Right lobe of liver (tissue), 6 donors: ENCODE data around the gene SNAP47. TPM values are rescaled to one million over a fixed set of nuclear protein-coding genes. Genes with fewer than 3 reads are reported as not detected.

ENCODE experiments used
- ATAC-seq, 4 donors: fragments of 200-7000 bp; cut with Tn5 transposase; one replicate each; pipeline ENCODE4 v1.9.1; 2020; ENCODE audit warnings: mild to moderate bottlenecking in 4 of 4, moderate library complexity in 4 of 4
- DNase-seq, 3 donors: peaks; one replicate each; pipeline ENCODE4 v3.0.0-alpha.2; 2020
- H3K27ac ChIP-seq, 3 donors: fragments of 200-600 bp; one replicate each; pipeline ENCODE4 v1.8.0; 2022
- H3K27me3 ChIP-seq, 2 donors: fragments of 200-600 bp; one replicate each; pipeline ENCODE4 v1.8.0; 2022
- H3K36me3 ChIP-seq, 4 donors: fragments of 200-600 bp; sonication (generic) in 1 of 4; one replicate each; pipeline versions ENCODE4 v1.5.1 to v1.8.0; 2017 to 2022; ENCODE audit warnings: control low read depth in 1 of 4
- H3K4me1 ChIP-seq, 4 donors: fragments of 200-600 bp; sonication (generic) in 1 of 4; one replicate each; pipeline versions ENCODE4 v1.5.1 to v1.8.0; 2017 to 2022; ENCODE audit warnings: control low read depth in 1 of 4
- H3K4me3 ChIP-seq, 3 donors: fragments of 200-600 bp; one replicate each; pipeline ENCODE4 v1.8.0; 2022
- H3K9me3 ChIP-seq, 4 donors: fragments of 200-600 bp; sonication (generic) in 1 of 4; one replicate each; pipeline versions ENCODE4 v1.5.1 to v1.8.0; 2017 to 2022; ENCODE audit warnings: control low read depth in 1 of 4
- POLR2A ChIP-seq: fragments of 450-650 bp; IDR thresholded peaks from one replicate; pipeline ENCODE4 v1.6.1; 2017; ENCODE audit warnings: antibody characterized with exemption, mild to moderate bottlenecking
- WGBS: methylation state at CpG from one replicate; pipeline ENCODE4 v1.1.6; 2018; ENCODE audit warnings: low coverage, low lambda C conversion rate; ENCODE audit not compliant: insufficient coverage; ENCODE audit errors: missing lambda C conversion rate; 5-methylcytosine and 5-hydroxymethylcytosine counted together
- intact Hi-C, 2 donors: fragments of 100-400 bp; cut with DNase I; formaldehyde crosslinking; loops; one replicate each; pipeline versions ENCODE4 v1.11.2 to v1.14.1; 2022
- total RNA-seq, 6 experiments: library from RNA; depleted of rRNA in 2 of 6; stranded (reverse); fragments of >200 nt in 2 of 6; fragmentation: NEBNext Ultra II Directional in 3 of 6; extraction: Animal tissue kit (Norgen Biotek cat#: 25700) in 3 of 6; gene quantifications; one replicate each; pipeline versions ENCODE4 v1.1.0 to v1.2.4, GENCODE V29; 2016 to 2023
- TF ChIP-seq, protein P1 (sequence below), 4 donors: fragments of 200-600 bp in 3 of 4; fragments of 450-650 bp in 1 of 4; IDR thresholded peaks; one replicate each; pipeline versions ENCODE4 v1.5.1 to v1.8.0; 2016 to 2022; ENCODE audit warnings: antibody characterized with exemption in 4 of 4, mild to moderate bottlenecking in 2 of 4
- donor health status: DM: no; HTN: yes; CAD: no.
- donor health status: DM: no; HTN: no; CAD: no.
- donor health status: DM: no; HTN: no; CAD: no.
- donor health status: DM: no; HTN: yes; CAD: no.
- donor health status: DM: no; HTN: yes; CAD: no.

Gene SNAP47
- total RNA-seq, 6 experiments from 2014 or later, result 15.2 to 32.5 (median 24.8) TPM

DNA sequence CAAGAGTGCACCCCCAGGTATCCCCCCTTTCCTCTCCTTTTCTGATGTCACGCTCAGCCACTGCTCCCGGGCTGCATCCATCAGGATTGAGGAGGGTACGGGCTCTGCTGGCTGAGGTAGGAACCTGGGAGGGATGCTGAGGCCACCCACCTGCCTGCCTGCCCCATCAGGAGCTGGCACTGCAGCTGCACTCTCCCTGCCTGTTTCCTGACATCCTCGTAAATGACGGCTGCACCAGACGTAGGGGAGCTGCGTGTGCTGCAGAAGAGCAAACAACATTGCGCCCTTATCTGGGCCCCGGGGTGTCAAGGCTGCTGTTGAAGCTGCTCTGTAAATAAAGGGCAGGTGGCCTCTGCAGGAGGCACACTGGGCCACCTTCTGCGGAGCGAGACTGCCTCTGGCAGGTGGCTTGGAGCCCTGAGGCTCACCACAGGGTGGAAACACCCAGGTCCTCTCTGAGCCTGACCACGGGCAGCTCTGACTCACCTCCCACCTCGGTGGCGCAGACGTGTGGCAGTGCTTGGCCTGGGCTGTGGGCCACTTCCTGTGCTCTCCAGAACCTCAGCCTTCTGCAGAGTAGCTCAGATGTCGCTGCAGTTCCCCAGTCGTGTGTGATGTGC lies 30.9 kb downstream of the SNAP47 start:
- ATAC-seq (peak; percentile 14 to 55 (median 24)), DNase-seq (peak in 1 of 3 donors; percentile 57)
- Histone ChIP-seq H3K36me3 (peaks cover 0 to 24% (median 2%) of the 10 kb centered on the region in 4 donors), H3K27ac (no peak overlapping the region), H3K9me3 (no peaks in the 10 kb centered on the region), H3K4me3 (no peak overlapping the region), H3K27me3 (no peaks in the 10 kb centered on the region), H3K4me1 (peaks cover 0 to 18% (median 2%) of the 10 kb centered on the region in 4 donors)
- 37% methylated on average over 10 of the region's 17 CpGs for WGBS
- TF ChIP-seq, protein P1, sequence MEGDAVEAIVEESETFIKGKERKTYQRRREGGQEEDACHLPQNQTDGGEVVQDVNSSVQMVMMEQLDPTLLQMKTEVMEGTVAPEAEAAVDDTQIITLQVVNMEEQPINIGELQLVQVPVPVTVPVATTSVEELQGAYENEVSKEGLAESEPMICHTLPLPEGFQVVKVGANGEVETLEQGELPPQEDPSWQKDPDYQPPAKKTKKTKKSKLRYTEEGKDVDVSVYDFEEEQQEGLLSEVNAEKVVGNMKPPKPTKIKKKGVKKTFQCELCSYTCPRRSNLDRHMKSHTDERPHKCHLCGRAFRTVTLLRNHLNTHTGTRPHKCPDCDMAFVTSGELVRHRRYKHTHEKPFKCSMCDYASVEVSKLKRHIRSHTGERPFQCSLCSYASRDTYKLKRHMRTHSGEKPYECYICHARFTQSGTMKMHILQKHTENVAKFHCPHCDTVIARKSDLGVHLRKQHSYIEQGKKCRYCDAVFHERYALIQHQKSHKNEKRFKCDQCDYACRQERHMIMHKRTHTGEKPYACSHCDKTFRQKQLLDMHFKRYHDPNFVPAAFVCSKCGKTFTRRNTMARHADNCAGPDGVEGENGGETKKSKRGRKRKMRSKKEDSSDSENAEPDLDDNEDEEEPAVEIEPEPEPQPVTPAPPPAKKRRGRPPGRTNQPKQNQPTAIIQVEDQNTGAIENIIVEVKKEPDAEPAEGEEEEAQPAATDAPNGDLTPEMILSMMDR (IDR thresholded peaks at IDR 0.05), result no peak
- TF ChIP-seq POLR2A, result no peak
- intact Hi-C loops, result loop anchor here (5.0 to 10.0 kb wide), 2 partner anchors 176 to 179 kb away; partner anchors contain the start of gene WNT9A (in 1 of the 2)

DNA sequence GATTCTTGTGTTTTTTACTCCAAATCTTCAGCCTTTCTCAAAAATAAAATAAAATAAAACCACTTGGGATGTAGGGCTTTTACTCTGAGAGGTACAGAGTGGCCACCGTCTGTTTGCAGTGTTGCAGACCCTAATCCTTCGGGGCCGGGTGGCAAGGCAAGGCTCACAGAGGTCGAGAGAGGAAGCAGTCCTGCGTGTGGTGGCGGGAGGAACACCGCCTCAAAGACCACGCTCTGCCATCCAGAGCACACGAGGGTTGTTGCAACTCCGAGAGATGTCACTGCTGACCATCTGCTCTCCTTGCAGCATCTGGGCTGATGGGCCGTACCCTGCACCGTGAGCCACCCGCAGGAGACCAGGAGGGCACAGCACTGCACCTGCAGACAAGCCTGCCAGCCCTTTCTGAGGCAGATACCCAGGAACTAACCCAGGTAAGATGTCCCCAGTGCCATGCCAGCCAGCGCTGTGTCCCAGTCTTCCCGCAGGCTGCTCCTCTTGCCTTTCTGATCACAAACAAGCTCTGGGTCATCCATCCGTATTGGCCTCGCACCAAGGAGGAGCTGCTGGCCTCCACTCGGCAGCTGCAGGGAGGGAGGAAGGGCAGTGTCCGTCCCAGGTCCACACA lies 31.5 kb downstream of the SNAP47 start:
- Histone ChIP-seq H3K4me1 (peaks cover 0 to 12% (median 0%) of the 10 kb centered on the region in 4 donors), H3K4me3 (no peak overlapping the region), H3K27me3 (no peaks in the 10 kb centered on the region), H3K36me3 (peaks cover 0 to 24% (median 2%) of the 10 kb centered on the region in 4 donors), H3K27ac (no peak overlapping the region), H3K9me3 (no peaks in the 10 kb centered on the region)
- no peak for ATAC-seq
- DNase-seq, result no peak
- intact Hi-C loops, result loop anchor here (5.0 to 10.0 kb wide), 2 partner anchors 176 to 178 kb away; partner anchors contain the start of gene WNT9A (in 1 of the 2)
- 33% methylated on average over 1 of the region's 19 CpGs for WGBS
- TF ChIP-seq, protein P1 (IDR thresholded peaks at IDR 0.05), result no peak
- TF ChIP-seq POLR2A, result no peak

DNA sequence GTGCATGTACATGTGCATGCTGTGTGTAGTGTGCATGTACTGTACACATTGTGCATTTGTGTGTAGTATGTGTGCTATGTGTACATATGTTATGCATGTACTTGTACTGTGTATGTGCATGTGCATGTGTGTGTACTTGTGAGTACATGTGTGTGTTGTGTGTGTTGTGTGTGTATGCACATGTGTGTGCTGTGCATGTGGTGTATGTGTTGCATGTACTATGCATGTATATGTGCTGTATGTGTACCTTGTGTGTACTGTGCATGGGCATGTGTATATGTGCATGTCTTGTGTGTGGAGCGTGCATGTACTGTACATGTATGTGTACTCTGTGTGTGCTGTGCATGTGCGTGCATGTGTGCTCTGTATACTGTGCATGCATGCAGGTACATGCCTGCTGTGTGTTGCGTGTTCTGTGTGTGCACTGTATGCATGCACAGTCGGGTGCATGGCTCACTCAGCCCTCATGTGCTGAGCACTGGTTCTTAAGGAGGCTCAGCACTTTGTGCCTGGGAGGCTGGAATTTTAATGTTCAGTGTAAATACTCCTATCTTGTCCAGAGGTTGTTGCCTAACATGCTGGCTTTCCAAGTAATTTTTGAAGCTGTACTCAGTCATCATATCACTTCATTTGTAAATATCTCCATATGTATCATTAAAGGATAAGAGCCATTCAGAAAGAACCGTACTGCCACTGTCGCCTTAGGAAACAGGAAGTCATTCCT lies 32.3 kb downstream of the SNAP47 start:
- Histone ChIP-seq H3K27me3 (no peaks in the 10 kb centered on the region), H3K27ac (no peak overlapping the region), H3K9me3 (no peaks in the 10 kb centered on the region), H3K36me3 (peaks cover 0 to 24% (median 2%) of the 10 kb centered on the region in 4 donors), H3K4me1 (peaks cover 0 to 4% (median 0%) of the 10 kb centered on the region in 4 donors), H3K4me3 (no peak overlapping the region)
- ATAC-seq (no peak), DNase-seq (no peak)
- intact Hi-C loops, result loop anchor here (5.0 to 10.0 kb wide), 2 partner anchors 175 to 177 kb away; partner anchors contain the start of gene WNT9A (in 1 of the 2)
- 92% methylated on average over 4 of the region's 6 CpGs for WGBS
- TF ChIP-seq POLR2A, result no peak
- TF ChIP-seq, protein P1 (IDR thresholded peaks at IDR 0.05), result no peak

DNA sequence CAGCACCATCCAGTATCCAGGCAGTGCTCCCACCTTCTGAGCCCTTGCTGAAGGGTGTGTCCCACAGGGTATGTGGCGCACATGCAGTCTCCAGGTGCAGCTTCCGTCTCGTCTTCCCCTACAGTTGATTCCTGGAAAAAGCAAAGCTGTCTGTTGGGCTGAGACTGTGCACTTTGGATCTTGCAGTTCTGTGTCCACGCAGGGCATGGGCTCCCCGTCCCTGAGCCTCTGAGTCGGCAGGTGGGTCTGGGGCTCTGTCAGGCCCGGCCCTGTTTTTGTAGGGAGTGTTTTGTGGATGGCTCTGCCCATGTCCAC lies 32.8 kb downstream of the SNAP47 start:
- ATAC-seq, result no peak
- Histone ChIP-seq H3K4me1 (no peaks in the 10 kb centered on the region), H3K27ac (no peak overlapping the region), H3K9me3 (no peaks in the 10 kb centered on the region), H3K27me3 (no peaks in the 10 kb centered on the region), H3K36me3 (peaks cover 0 to 24% (median 2%) of the 10 kb centered on the region in 4 donors), H3K4me3 (no peak overlapping the region)
- intact Hi-C loops, result loop anchor here (5.0 to 10.0 kb wide), 2 partner anchors 174 to 177 kb away; partner anchors contain the start of gene WNT9A (in 1 of the 2)
- WGBS, result 91% methylated on average over 4 of the region's 7 CpGs
- TF ChIP-seq, protein P1 (IDR thresholded peaks at IDR 0.05), result no peak
- no peak for TF ChIP-seq POLR2A
- no peak for DNase-seq
